HFFc6 (cell line): ENCODE results near the gene H3-3A. TPM values are rescaled to one million over a fixed set of nuclear protein-coding genes. Genes with fewer than 3 reads are reported as not detected.

Experiments
- DNase-seq: peaks from one replicate; pipeline ENCODE4 v3.0.0-alpha.2; 2018
- H3K27ac Mint-ChIP-seq: 2 replicates; pipeline ENCODE4 v1.8.0; 2020; ENCODE audit warnings: mild to moderate bottlenecking, mixed read lengths
- H3K27me3 Mint-ChIP-seq: 2 replicates; pipeline ENCODE4 v1.8.0; 2021; ENCODE audit warnings: mild to moderate bottlenecking, moderate library complexity, mixed read lengths; ENCODE audit not compliant: insufficient read depth
- H3K36me3 Mint-ChIP-seq: 2 replicates; pipeline ENCODE4 v1.8.0; 2021; ENCODE audit warnings: low read depth, mixed read lengths
- H3K4me1 Mint-ChIP-seq: 2 replicates; pipeline ENCODE4 v1.8.0; 2020; ENCODE audit warnings: low read depth, mixed read lengths
- H3K4me3 Mint-ChIP-seq: 2 replicates; pipeline ENCODE4 v1.8.0; 2020; ENCODE audit warnings: mild to moderate bottlenecking, moderate library complexity, mixed read lengths
- H3K9me3 Mint-ChIP-seq: 2 replicates; pipeline ENCODE4 v1.8.0; 2020; ENCODE audit warnings: mild to moderate bottlenecking, mixed read lengths
- total RNA-seq, 6 experiments: library from RNA; stranded (reverse); fragmentation: NEBNext Ultra II Directional; extraction: Animal tissue kit (Norgen Biotek cat#: 25700); gene quantifications; 2 replicates in 1 of 6; 3 replicates in 5 of 6; pipeline ENCODE4 v1.2.3, GENCODE V29; 2021
- TF ChIP-seq, protein P1 (sequence below): fragments of 200-600 bp; sonication (generic); IDR thresholded peaks from 2 replicates; pipeline ENCODE4 v1.5.0; 2021; ENCODE audit warnings: antibody characterized with exemption, mild to moderate bottlenecking

H3-3A gene
- total RNA-seq, 6 experiments from 2014 or later = 307 to 338 (median 326) TPM

DNA sequence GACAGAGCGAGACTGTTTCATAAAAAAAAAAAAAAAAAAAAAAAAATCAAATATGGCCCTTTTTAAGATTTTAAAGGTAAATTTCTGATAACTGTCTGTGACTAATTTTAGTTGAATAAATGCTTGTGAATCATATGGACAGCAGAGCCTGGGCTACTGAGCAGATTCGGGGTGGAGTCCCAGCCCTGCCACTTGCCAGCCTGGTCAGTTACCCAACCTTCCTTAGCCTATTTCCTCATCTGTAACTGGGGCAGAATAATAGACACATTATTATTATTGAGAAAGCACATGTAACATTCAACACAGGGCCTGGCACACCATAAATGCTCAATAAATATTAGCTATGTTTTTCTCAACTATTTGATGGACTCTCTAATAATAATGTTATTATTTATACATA, 11.2 kb upstream of the H3-3A start:
- H3K4me3 Mint-ChIP-seq = no peak overlapping the region
- no peak for DNase-seq
- no peaks in the 10 kb centered on the region for H3K9me3 Mint-ChIP-seq

DNA sequence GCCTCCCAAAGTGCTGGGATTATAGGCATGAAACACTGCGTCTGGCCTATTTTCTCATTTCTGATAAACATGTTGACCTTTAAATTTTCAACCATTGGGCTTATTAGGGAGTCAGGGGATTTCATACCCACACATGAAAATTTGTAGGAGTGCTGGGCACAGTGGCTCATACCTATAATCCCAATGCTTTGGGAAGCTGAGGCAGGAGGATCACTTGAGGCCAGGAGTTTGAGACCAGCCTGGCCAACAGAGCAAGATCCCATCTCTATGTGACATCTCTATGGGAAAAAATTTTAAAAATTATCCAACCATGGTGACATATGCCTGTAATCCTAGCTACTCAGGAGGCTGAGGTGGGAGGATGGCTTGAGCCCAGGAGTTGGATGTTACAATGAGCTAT, 10.5 kb upstream of the H3-3A start:
- Mint-ChIP-seq H3K4me3 (no peak overlapping the region), H3K36me3 (no peaks in the 10 kb centered on the region)

More for the DNA sequence above, 11.2 kb upstream of the H3-3A start:
- no peak overlapping the region for H3K27ac Mint-ChIP-seq
- H3K4me1 Mint-ChIP-seq = peaks cover 6% of the 10 kb centered on the region
- no peaks in the 10 kb centered on the region for H3K36me3 Mint-ChIP-seq
- H3K27me3 Mint-ChIP-seq = peaks cover 2% of the 10 kb centered on the region; the same call in 1 of the 2 replicates
- TF ChIP-seq, protein P1, sequence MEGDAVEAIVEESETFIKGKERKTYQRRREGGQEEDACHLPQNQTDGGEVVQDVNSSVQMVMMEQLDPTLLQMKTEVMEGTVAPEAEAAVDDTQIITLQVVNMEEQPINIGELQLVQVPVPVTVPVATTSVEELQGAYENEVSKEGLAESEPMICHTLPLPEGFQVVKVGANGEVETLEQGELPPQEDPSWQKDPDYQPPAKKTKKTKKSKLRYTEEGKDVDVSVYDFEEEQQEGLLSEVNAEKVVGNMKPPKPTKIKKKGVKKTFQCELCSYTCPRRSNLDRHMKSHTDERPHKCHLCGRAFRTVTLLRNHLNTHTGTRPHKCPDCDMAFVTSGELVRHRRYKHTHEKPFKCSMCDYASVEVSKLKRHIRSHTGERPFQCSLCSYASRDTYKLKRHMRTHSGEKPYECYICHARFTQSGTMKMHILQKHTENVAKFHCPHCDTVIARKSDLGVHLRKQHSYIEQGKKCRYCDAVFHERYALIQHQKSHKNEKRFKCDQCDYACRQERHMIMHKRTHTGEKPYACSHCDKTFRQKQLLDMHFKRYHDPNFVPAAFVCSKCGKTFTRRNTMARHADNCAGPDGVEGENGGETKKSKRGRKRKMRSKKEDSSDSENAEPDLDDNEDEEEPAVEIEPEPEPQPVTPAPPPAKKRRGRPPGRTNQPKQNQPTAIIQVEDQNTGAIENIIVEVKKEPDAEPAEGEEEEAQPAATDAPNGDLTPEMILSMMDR = no peak

DNA sequence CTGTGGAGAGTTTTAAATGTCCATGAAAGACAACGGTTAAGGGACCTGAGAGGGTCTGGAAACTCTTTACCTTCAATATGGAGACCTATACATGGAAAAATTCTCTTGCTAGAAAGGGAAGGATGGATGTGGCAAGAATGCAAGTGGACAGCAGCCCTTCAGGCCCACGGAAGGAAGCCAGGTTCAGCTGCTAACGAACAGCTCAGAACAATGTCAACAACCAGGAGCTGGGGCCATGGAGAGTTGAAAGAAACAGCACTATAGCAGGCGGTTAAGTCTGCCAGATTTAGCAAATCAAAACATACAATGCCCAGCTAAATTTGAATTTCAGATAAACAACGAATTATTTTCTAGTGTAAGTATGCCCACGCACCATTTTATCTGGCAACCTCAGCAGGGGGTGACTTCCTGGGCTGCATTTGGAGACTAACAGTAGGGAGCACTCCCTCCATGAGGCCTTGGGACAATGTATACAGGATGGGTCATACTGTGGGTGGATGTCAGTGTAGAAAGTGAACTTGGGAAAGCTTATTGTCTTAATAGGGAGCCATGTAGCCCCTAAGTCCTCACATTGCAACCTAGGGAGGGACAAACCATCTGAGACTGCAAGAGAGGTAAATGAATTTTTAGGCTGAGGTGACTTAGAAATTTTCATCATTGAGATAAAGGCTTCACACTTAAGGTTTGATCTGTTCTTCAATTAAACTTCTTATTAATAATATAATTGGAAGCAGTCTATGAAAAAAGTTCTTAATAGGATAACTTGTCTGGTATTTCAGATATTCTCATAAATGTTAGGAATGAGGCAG, 7.8 kb upstream of the H3-3A start:
- H3K4me3 Mint-ChIP-seq = no peak overlapping the region
- H3K4me1 Mint-ChIP-seq = no peaks in the 10 kb centered on the region
- TF ChIP-seq, protein P1 = no peak
- no peaks in the 10 kb centered on the region for H3K9me3 Mint-ChIP-seq
- H3K27ac Mint-ChIP-seq = no peak overlapping the region
- H3K36me3 Mint-ChIP-seq = no peaks in the 10 kb centered on the region
- DNase-seq = no peak
- H3K27me3 Mint-ChIP-seq = no peaks in the 10 kb centered on the region

More for the DNA sequence above, 10.5 kb upstream of the H3-3A start:
- no peak for DNase-seq
- H3K9me3 Mint-ChIP-seq = no peaks in the 10 kb centered on the region
- no peaks in the 10 kb centered on the region for H3K4me1 Mint-ChIP-seq
- TF ChIP-seq, protein P1 = no peak
- H3K27me3 Mint-ChIP-seq = 0 out of 2 replicates have a peak, but pooled peaks cover 2% of the 10 kb centered on the region
- H3K27ac Mint-ChIP-seq = no peak overlapping the region

DNA sequence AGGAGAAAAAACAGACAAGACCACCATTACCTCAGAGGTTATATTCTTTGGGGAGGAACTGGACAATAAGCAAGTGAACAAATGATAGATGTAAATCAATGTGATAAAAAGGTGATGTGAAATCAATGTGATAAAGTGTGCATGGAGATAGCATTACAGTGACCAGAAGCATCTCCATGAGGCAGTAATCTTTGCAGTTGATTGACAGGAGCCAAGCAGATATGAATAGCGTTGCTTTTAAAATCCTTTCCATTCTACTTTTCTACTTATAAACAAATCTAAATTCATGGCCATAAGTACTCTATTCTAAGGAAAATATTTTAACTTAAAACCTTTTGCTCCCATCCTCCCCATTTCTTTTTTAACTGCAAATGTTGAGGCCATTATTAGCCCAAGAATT, 2.8 kb upstream of the H3-3A start:
- TF ChIP-seq, protein P1 = no peak
- DNase-seq = no peak
- H3K27ac Mint-ChIP-seq = no peak overlapping the region
- peaks cover 18% of the 10 kb centered on the region for H3K4me1 Mint-ChIP-seq
- no peaks in the 10 kb centered on the region for H3K9me3 Mint-ChIP-seq
- H3K4me3 Mint-ChIP-seq = no peak overlapping the region
- H3K27me3 Mint-ChIP-seq = peaks cover 2% of the 10 kb centered on the region
- peaks cover 7% of the 10 kb centered on the region; the same call in 1 of the 2 replicates for H3K36me3 Mint-ChIP-seq

DNA sequence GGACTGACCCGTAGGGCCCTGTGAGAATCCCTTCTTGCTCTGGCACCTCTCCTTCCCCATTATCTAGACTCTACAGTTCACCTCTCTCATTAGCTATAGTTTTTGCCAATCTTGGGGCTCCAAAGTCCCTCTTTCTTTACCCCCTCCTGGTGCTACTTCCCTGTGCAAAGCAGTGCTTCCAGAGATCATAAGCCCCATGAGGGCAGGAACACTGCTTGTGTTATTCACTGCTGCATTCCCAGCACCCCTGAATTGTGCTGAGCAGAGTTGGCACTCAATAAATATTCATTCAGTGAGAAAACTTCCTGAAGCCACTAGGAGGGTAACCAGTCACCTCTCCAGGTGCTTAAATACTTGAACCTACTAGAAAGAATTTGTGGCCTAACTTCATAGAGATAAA, 2.1 kb upstream of the H3-3A start:
- peaks cover 11% of the 10 kb centered on the region; the same call in 1 of the 2 replicates for H3K36me3 Mint-ChIP-seq
- H3K9me3 Mint-ChIP-seq = no peaks in the 10 kb centered on the region
- H3K4me1 Mint-ChIP-seq = peaks cover 25% of the 10 kb centered on the region
- peaks cover 2% of the 10 kb centered on the region for H3K27me3 Mint-ChIP-seq
- no peak overlapping the region for H3K27ac Mint-ChIP-seq
- H3K4me3 Mint-ChIP-seq = no peak overlapping the region
- TF ChIP-seq, protein P1 = no peak
- DNase-seq = no peak
